Parathyroid adenoma (tissue), 2 donors: ENCODE measurements around the gene TUFT1.
"Not testable (repeated sequence)": the region's sequence is repeated elsewhere in the genome, so short reads cannot be mapped to it uniquely, and the experiment has no call there.

Source experiments
- H2AFZ ChIP-seq: fragments of 300-600 bp; sonication (generic); one replicate; pipeline ENCODE4 v1.7.0; 2017; ENCODE audit warnings: antibody characterized with exemption, mild to moderate bottlenecking
- H3K27ac ChIP-seq: fragments of 300-600 bp; sonication (generic); one replicate; pipeline ENCODE4 v1.7.0; 2017
- H3K27me3 ChIP-seq: fragments of 300-600 bp; sonication (generic); one replicate; pipeline ENCODE4 v1.7.0; 2017; ENCODE audit warnings: low read length; ENCODE audit not compliant: control insufficient read depth, insufficient read depth
- H3K36me3 ChIP-seq: fragments of 300-600 bp; sonication (generic); one replicate; pipeline ENCODE4 v1.7.0; 2017; ENCODE audit warnings: low read length; ENCODE audit not compliant: control insufficient read depth, insufficient read depth
- H3K4me1 ChIP-seq: fragments of 300-600 bp; sonication (generic); one replicate; pipeline ENCODE4 v1.7.0; 2017; ENCODE audit warnings: control low read depth
- H3K4me2 ChIP-seq: fragments of 300-600 bp; sonication (generic); one replicate; pipeline ENCODE4 v1.7.0; 2017; ENCODE audit warnings: low read length
- H3K4me3 ChIP-seq: fragments of 300-600 bp; sonication (generic); one replicate; pipeline ENCODE4 v1.7.0; 2017; ENCODE audit warnings: low read depth, low read length
- H3K79me2 ChIP-seq: fragments of 300-600 bp; sonication (generic); one replicate; pipeline ENCODE4 v1.7.0; 2017; ENCODE audit warnings: control low read depth
- H3K9ac ChIP-seq: fragments of 300-600 bp; sonication (generic); one replicate; pipeline ENCODE4 v1.7.0; 2017; ENCODE audit warnings: mild to moderate bottlenecking
- H3K9me3 ChIP-seq: fragments of 300-600 bp; sonication (generic); one replicate; pipeline ENCODE4 v1.7.0; 2017; ENCODE audit warnings: low read length; ENCODE audit not compliant: control insufficient read depth
- TF ChIP-seq, protein P1 (sequence below): fragments of 300-600 bp; sonication (generic); IDR thresholded peaks from one replicate; pipeline ENCODE4 v1.7.0; 2017; ENCODE audit warnings: antibody characterized with exemption, mild to moderate bottlenecking
- donor health status: primary hyperparathyroidism.

Gene TUFT1

DNA sequence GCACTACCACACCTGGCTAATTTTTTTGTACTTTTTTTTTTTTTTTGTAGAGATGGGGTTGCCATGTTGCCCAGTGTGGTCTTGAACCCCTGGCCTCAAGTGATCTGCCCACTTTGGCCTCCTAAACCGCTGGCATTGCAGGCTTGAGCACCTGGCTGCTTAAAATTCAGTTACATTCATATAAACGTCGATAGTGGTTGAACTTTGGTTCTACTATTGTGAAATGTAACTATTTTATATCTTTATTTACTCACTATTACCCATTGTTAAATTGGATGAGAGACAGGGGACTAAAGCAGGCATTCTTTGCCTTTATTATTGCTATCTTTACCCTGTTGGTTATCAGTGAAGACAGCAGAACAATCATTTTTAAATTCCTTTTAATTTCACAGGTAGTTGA lies 77.9 kb downstream of the TUFT1 start:
- H3K36me3 ChIP-seq: no peaks in the 10 kb centered on the region
- H3K9me3 ChIP-seq: no peaks in the 10 kb centered on the region
- H3K27ac ChIP-seq: no peak overlapping the region
- no peak overlapping the region for H3K9ac ChIP-seq
- H2AFZ ChIP-seq: no peak overlapping the region
- peaks cover 5% of the 10 kb centered on the region for H3K4me1 ChIP-seq
- H3K79me2 ChIP-seq: no peaks in the 10 kb centered on the region
- H3K4me3 ChIP-seq: no peak overlapping the region
- no peak overlapping the region for H3K4me2 ChIP-seq
- H3K27me3 ChIP-seq: no peaks in the 10 kb centered on the region
- TF ChIP-seq, protein P1, sequence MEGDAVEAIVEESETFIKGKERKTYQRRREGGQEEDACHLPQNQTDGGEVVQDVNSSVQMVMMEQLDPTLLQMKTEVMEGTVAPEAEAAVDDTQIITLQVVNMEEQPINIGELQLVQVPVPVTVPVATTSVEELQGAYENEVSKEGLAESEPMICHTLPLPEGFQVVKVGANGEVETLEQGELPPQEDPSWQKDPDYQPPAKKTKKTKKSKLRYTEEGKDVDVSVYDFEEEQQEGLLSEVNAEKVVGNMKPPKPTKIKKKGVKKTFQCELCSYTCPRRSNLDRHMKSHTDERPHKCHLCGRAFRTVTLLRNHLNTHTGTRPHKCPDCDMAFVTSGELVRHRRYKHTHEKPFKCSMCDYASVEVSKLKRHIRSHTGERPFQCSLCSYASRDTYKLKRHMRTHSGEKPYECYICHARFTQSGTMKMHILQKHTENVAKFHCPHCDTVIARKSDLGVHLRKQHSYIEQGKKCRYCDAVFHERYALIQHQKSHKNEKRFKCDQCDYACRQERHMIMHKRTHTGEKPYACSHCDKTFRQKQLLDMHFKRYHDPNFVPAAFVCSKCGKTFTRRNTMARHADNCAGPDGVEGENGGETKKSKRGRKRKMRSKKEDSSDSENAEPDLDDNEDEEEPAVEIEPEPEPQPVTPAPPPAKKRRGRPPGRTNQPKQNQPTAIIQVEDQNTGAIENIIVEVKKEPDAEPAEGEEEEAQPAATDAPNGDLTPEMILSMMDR: no peak

DNA sequence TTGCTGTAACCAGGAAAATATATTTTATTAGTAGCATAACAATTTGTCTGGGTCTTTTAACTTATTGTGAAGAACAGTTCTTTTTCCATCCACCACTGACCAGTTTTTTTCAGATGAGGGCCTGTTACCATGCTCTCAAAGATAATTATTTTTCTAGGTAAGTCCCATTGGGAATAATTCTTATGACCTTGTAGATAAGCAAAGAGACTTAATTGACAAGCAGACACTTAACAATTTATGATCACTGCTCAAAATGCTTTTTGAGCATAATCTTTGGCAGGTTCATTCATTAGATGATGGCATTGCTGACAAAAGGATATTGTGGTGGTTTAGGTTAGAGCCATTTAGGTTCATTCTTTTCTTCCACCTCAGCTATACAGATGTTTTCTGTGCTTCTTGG lies 78.4 kb downstream of the TUFT1 start:
- Histone ChIP-seq H3K4me3 (no peak overlapping the region), H3K79me2 (peaks cover 4% of the 10 kb centered on the region), H3K27me3 (no peaks in the 10 kb centered on the region), H3K9ac (no peak overlapping the region), H3K27ac (no peak overlapping the region), H3K36me3 (no peaks in the 10 kb centered on the region), H3K4me1 (peaks cover 5% of the 10 kb centered on the region), H3K4me2 (no peak overlapping the region), H3K9me3 (no peaks in the 10 kb centered on the region), H2AFZ (no peak overlapping the region)
- TF ChIP-seq, protein P1: no peak

- H3K4me1 ChIP-seq, H3K9me3 ChIP-seq, H3K79me2 ChIP-seq, H3K36me3 ChIP-seq, H3K9ac ChIP-seq, H3K27ac ChIP-seq, H3K4me2 ChIP-seq, H3K27me3 ChIP-seq, H3K4me3 ChIP-seq, H2AFZ ChIP-seq: not testable (repeated sequence)
These were observed 78.9 kb downstream of the TUFT1 start for GRCh38 chr1:151618996-151619395.

- no peaks in the 10 kb centered on the region for H3K9me3 ChIP-seq
- H3K4me3 ChIP-seq: no peak overlapping the region
- TF ChIP-seq, protein P1: no peak
- H3K36me3 ChIP-seq: no peaks in the 10 kb centered on the region
- peaks cover 6% of the 10 kb centered on the region for H3K79me2 ChIP-seq
- no peak overlapping the region for H3K4me2 ChIP-seq
- H3K4me1 ChIP-seq: peaks cover 5% of the 10 kb centered on the region
- no peak overlapping the region for H2AFZ ChIP-seq
- H3K9ac ChIP-seq: no peak overlapping the region
- H3K27ac ChIP-seq: peak overlapping the region; percentile 42
- H3K27me3 ChIP-seq: no peaks in the 10 kb centered on the region
These were observed 79.5 kb downstream of the TUFT1 start for GRCh38 chr1:151619489-151620093.

DNA sequence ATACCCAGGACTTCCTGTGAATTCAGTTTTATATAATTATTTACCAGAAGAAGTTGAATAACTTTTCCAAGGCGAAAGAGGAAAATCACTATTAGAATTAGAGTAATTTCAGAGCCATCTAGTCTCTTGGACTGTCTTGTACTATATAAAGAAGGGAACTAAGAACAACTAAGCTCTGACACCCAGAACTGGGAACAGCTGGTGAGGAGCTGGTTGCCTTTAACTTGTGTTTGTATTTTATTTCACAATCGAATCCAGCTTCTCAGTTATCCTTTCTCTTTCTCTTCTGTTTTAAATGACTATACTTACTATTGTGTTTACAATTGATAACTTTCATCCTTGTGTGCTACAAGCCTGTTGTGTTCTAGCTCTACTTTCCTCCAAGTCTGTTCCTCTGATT lies 80.2 kb downstream of the TUFT1 start:
- peaks cover 9% of the 10 kb centered on the region for H3K79me2 ChIP-seq
- H3K9ac ChIP-seq: no peak overlapping the region
- H3K36me3 ChIP-seq: no peaks in the 10 kb centered on the region
- H3K27ac ChIP-seq: peak overlapping the region; percentile 49
- H3K9me3 ChIP-seq: no peaks in the 10 kb centered on the region
- no peak overlapping the region for H3K4me3 ChIP-seq
- TF ChIP-seq, protein P1: no peak
- H3K4me2 ChIP-seq: no peak overlapping the region
- peaks cover 5% of the 10 kb centered on the region for H3K4me1 ChIP-seq
- no peaks in the 10 kb centered on the region for H3K27me3 ChIP-seq
- no peak overlapping the region for H2AFZ ChIP-seq
